D721Med (cell line): ENCODE data around the gene NECAB2.

ENCODE experiments used
- DNase-seq: peaks from one replicate; pipeline ENCODE4 v3.0.0; 2011; ENCODE audit warnings: low spot score; ENCODE audit not compliant: insufficient read length
- FAIRE-seq: peaks from 2 replicates; lab custom pipeline; 2011; peaks lifted over from hg19 to GRCh38; lab: Jason Lieb, UNC
- TF ChIP-seq, protein P1 (sequence below): IDR thresholded peaks from 2 replicates; pipeline ENCODE4 v1.5.1; 2012; ENCODE audit warnings: mild to moderate bottlenecking, control low read depth; ENCODE audit not compliant: insufficient read depth; ENCODE audit errors: missing control alignments

NECAB2 gene

DNA sequence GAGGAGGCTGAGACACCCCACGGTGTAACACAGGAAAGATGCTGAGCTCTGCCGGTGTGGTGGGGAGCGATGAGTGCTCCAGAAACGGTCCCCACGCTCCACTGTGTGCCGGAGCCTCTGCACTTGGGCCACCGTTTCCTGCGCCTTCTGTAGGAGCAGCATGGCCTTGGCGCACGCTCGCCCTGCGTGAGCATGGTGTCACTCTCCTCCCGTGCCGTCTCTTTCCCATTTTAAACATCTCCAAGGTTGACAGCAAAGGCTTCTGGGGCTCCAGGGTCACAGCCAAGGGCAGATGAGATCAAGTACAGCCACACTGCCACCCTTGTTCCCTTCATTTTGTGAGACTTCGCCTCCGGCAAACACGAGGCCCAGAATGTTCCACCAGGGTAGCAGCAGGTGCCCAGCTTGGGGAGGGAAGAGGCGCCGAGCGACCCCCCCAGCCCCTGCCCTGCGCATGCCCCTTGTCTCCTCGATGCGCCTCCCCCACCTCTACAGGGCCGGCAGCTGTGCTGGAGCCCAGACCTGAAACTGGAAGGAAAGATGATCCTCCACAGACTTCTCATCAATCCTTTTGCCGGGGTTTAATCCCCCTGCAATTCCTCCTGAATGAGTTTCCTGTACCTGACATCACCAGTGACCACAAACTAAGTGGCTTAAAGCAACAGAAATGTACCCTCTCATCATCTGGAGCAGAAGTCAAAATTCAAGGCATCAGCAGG, 34.9 kb upstream of the NECAB2 start:
- FAIRE-seq (no peak), DNase-seq (peak; percentile 69)
- TF ChIP-seq, protein P1, sequence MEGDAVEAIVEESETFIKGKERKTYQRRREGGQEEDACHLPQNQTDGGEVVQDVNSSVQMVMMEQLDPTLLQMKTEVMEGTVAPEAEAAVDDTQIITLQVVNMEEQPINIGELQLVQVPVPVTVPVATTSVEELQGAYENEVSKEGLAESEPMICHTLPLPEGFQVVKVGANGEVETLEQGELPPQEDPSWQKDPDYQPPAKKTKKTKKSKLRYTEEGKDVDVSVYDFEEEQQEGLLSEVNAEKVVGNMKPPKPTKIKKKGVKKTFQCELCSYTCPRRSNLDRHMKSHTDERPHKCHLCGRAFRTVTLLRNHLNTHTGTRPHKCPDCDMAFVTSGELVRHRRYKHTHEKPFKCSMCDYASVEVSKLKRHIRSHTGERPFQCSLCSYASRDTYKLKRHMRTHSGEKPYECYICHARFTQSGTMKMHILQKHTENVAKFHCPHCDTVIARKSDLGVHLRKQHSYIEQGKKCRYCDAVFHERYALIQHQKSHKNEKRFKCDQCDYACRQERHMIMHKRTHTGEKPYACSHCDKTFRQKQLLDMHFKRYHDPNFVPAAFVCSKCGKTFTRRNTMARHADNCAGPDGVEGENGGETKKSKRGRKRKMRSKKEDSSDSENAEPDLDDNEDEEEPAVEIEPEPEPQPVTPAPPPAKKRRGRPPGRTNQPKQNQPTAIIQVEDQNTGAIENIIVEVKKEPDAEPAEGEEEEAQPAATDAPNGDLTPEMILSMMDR = no peak

DNA sequence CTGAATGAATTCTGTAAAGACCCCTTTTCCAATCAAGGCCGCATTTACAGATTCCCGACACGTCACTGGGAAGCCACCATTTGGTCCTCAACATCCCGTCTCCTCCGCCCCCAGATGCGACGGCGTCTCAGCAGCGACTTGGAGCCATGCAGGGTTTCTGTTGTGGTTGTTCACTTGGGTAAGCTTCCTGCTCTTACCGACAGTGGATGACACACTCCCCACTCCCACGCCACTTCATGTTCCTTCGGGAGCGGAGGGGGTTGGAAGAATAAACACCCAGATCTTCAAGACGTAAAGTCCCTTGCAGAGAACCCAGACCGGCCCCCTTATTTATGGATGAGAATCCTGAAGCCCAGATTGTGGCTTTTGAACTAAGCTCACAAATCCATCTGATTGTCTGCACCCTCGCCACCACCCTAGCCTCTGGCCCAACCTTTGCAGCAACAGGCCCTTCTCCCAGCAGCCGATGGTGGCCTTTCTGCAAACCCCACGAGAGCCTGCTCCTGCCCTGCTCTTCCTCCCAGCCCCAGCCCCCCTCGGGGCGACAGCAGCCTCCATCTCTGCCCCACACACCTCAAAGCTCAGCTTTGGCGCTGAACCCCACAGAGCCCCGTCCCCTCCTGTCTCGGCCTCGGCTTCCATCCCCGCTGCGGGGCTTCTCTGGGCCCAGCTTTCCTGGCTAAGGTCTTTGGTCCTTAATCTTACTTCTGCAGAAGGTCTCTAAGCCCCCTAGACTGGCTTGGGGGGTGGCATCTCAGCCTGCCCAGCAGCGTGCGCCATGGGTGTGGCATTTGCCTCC, 34.0 kb upstream of the NECAB2 start:
- FAIRE-seq = no peak
- no peak for DNase-seq
- TF ChIP-seq, protein P1 = no peak

DNA sequence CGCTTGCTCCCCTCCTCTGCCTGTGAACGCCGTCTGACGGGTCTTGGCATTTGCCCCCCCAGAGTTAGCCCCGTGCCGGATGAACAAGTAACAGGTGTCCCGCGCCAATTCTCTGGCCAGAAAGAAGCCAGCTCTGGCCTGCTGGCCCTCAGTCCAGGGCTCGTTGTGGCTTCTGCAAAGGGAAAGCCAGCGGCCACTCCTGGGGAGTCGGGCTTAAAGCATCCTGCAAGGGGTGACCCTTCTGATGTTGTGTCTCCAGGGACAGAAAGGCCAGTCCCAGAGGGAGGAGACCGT, 33.4 kb upstream of the NECAB2 start:
- DNase-seq (no peak), FAIRE-seq (no peak)
- TF ChIP-seq, protein P1 = no peak

DNA sequence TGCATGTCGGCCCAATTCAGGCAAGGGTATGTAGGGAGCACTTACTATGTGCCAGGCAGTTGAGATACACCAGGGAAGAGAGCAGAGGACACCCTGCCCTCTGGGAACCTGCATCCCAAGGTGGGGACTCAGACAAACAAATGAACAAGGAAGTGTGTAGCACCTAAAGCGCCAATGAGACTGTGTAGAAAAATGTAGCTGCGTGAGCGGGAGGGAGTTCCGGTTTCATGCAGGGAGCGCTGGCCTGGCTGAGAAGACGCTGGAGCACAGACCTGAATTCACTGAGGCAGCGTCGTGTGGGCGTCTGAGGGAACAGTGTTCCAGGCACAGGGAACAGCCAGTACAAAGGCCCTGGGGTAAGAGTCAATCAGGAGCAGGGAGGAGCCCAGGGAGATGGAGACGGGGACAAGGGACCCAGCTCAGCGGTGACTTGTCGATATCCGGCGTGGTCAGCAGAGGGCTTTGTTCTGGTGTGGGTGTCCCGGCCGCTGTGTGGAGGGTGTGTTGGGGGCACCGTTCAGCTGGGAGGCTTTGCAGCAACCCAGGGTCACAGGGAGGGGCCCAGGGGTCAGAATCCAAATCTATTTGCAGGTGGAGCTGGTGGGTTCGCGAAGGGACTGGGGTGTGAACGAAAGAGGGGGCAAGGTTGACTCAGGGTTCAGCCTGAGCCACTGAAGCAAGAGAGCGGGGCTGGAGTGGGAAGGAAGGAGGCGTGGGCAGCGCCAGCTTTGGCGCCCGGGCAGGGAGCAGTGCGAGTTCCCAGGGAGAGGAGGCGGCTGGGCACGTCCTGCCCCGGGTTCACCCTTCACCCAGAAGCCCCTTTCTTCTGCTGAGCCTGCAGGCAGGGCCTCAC, 32.8 kb upstream of the NECAB2 start:
- FAIRE-seq (no peak), DNase-seq (no peak)
- TF ChIP-seq, protein P1 = no peak

DNA sequence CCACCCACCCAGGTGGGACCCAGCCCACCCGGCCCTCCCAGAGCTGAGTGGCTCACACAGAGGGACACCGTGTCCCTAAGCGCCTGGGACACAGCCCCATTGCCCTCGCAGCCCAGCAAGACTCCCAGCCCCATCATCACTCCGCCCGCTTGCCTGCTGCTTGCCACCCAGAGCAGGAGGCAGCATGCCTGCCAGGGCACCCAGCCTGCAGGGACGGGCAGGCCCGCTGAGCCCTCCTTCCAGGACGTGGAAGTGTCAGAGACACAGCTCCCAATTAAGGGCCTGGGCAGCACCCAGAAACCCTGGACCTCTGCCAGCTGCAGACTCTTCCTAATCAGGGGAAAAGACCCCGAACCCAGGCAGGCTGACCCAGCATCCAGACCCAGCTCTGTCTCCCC, 32.2 kb upstream of the NECAB2 start:
- FAIRE-seq (no peak), DNase-seq (no peak)
- TF ChIP-seq, protein P1 = no peak

DNA sequence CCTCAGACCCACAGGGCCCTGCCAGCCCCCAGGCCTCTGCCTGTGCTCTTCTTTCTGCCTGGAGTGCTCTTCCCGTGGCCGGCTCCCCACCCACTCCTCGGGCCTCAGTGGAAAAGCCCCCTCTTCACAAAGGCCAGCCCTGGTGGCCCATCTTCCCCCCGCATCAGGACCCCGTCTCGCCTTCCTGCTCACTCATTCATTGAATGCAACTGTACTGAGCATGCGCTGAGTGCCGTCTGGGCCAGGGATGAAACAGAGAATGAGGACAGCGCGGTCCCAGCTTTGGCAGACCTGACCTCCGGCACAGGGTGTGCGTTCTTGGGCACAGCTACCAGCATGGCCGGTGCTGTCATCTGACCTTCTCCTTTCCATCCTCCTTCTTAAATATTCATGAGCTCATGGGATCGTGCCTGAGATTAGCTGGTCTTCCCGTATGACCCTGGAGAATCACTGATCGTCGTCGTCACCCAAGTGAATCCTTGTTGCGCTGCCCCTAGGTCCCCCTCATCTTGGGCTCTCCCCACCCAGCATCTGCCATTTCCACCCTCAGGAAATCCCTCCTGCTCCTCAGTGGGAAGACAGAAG, 31.4 kb upstream of the NECAB2 start:
- FAIRE-seq (no peak), DNase-seq (no peak)
- TF ChIP-seq, protein P1 = no peak
